Renal cortex interstitium (tissue), 11 donors: ENCODE measurements around the gene GIPC1. TPM values are rescaled to one million over a fixed set of nuclear protein-coding genes. Genes with fewer than 3 reads are reported as not detected.
"Not testable (repeated sequence)": the region's sequence is repeated elsewhere in the genome, so short reads cannot be mapped to it uniquely, and the experiment has no call there.

Source experiments
- DNase-seq, 11 donors: peaks; one replicate each; pipeline ENCODE4 v3.0.0-alpha.2; 2013; ENCODE audit warnings: low read depth in 9 of 11, low spot score in 4 of 11; ENCODE audit errors: extremely low read depth in 1 of 11
- polyA plus RNA-seq, 3 donors: library from polyadenylated mRNA; unstranded; fragments of 120-200 nt; gene quantifications; one replicate each; pipeline ENCODE4 v1.2.1, GENCODE V29; 2013; ENCODE audit not compliant: insufficient read length in 3 of 3

The GIPC1 gene
- polyA plus RNA-seq, 3 donors, result 56.0 to 87.9 (median 85.0) TPM

DNA sequence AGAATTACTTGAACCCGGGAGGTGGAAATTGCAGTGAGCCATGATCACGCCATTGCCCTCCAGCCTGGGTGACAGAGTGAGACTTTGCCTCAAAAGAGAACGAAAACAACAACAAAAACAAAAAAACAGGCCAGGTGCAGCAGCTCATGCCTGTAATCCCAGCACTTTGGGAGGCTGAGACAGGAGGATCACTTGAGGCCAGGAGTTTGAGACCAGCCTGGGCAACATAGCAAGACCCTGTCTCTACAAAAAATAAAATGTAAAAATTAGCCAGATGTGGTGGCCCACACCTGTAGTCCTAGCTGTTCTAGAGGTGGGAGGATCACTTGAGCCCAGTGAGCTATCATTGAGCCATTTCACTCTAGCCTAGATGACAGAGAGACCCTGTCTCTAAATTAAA, 43.6 kb downstream of the GIPC1 start:
- DNase-seq, result not testable (repeated sequence)

DNA sequence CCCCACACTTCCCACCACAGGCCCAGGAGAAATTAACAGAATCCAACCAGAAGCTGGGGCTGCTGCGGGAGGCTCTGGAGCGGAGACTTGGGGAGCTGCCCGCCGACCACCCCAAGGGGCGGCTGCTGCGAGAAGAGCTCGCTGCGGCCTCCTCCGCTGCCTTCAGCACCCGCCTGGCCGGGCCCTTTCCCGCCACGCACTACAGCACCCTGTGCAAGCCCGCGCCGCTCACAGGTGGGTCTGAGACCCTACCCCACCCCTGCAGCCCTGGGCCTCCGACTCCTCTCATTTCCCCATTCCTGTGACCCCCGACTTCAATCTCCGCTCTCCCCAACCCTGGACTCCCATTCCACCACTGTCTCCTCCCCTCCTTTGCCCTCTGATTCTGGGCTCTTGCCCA, 45.1 kb downstream of the GIPC1 start:
- no peak for DNase-seq

DNA sequence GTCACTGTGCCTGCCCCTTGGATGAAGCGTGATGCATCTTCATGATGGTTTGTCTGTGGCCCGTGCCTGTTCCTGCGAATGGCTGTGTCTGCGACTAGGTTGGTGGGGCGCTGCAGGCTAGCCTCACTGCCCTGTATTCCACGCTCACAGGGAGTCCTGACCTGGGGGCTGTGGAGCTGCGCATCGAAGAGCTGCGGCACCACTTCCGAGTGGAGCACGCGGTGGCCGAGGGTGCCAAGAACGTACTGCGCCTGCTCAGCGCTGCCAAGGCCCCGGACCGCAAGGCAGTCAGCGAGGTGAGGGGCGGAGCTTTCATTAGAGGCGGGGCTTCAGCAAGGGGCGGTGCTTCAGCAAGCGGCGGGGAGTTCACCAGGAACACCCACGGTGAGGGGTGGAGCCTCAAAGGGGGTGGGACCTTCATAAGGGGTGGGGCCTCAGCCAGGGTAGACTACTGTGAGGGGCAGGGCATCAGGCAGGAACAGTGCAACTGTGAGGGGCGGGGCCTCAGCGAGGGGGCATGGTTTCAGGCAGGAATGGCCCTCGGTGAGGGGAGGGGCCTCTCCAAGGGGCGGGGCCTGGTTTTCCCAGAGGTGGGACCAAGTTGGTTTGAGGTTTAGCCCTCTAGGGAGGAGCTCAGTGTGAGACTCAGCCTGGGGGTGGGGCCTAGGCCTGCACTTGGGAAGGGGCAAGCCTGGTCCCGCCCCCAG, 45.6 kb downstream of the GIPC1 start:
- DNase-seq, result no peak

DNA sequence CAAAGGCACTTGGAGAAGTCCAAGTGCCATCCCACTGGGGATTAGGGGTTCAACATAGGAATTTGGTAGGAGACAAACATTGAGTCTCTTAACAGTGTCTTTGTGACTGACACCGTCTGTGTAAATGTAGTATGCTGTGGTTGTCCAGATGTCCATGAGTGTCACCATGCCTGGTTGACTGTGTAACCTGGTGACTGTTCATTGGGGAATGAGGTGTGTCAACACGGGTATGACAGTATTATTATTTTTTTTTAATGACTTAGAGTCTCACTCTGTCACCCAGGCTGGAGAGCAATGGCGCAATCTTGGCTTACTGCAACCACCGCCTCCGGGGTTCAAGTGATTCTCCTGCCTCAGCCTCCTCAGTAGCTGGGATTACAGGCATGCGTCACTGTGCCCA, 46.6 kb downstream of the GIPC1 start:
- DNase-seq, result no peak

DNA sequence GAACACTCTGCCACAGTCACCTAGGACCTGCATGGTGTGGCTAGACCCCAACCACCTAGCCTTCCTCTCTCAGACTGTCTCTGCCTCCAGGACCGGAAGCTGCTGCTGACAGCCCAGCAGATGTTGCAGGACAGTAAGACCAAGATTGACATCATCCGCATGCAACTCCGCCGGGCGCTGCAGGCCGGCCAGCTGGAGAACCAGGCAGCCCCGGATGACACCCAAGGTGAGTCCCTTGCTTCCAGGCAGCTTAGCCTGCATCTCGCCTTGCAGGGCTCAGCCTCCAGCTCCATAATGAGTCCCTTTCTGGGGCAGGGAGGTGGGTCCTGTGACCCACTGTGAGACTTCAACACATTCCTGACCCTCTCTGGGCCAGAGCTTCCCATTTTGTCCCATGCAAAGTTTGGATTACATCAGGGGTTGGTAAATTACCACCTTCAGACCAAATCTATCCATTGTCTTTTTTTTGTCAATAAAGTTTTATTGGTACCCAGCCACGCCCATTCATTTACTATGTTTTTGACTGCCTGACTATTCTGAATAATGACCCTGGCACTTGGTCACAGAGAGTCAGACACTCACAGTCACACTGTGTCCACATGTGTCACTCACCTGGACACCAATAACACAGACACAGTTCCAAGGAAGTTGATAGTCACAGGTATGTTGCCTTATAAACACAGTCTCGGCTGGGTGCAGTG, 49.4 kb downstream of the GIPC1 start:
- DNase-seq, result no peak

DNA sequence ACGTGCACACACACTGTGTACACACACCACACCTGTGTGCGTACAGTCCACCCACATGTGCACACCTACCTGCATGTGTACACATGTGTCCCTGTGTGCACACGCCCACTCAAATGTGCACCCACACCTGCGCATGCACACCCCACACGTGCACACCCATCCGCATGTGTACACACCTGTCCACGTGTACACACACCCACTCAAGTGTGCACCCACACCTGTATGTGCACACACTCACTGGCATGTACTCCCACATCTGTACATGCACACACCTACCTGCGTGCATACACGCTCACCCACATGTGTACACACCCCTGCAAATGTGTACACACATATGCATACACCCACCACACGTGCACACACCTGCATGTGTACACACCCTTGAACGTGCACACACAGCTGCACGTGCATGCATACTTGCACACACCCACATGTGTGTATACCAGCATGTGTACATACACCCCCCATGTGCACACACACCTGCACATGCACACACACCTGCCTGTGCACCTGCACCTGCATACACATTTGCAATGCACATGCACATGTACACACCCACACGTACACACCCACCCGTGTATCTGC, 52.2 kb downstream of the GIPC1 start:
- no peak for DNase-seq

DNA sequence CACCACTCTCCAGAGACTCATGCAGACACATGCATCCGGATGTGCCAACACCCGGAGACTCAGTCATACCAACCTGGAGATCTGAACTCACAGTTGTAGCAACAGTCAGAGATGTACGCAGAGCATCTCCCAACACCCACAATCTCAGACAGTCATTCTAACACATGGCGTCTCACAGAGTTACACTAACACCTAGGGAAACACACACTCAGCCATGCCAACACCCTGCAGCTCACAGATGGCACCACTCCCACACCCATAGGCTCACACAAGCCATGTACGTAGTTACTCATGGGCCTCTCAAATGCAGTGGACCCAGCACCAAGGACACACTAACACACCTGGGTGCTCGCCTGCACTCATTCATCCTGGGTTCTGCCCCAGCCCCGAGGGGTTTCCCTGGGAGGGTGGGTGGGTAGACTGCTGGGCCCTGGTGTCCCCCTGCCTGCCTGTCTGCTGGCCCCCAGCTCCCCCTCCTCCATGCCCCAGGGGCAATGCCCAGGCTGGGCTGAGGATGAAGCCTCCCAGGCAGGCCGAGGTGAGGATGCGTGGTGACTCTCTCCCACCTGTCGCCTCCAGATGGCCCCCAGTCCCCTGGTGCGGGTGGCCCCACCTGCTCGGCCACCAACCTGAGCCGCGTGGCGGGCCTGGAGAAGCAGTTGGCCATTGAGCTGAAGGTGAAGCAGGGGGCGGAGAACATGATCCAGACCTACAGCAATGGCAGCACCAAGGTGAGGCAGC, 52.9 kb downstream of the GIPC1 start:
- no peak for DNase-seq

DNA sequence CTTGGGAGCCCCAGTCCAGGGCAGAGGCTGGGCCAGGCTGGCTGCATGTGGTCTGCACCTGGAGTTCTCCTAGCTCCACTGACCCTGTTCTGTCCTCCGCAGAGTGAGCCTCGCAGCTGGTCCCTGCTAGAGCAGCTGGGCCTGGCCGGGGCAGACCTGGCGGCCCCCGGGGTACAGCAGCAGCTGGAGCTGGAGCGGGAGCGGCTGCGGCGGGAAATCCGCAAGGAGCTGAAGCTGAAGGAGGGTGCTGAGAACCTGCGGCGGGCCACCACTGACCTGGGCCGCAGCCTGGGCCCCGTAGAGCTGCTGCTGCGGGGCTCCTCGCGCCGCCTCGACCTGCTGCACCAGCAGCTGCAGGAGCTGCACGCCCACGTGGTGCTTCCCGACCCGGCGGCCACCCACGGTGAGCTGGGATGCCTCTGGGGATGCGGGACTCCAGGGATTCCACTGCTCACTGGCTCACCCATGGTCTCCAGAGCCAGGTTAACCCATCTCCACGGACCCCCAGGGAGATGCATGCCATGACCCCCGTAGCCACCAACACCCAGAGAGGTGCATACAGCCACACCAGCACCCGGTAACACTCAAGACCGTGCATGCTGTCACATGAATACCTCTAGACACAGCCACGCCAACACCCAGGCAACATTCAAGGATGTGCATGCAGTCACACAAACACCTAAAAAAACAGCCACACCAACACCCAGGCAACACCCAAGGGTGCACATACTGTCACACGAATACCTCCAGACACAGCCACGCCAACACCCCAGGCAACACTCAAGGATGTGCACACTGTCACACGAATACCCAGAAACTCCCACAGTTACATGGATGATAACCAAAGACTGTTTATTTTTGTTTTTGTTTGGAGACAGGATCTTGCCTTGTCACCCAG, 54.6 kb downstream of the GIPC1 start:
- no peak for DNase-seq

DNA sequence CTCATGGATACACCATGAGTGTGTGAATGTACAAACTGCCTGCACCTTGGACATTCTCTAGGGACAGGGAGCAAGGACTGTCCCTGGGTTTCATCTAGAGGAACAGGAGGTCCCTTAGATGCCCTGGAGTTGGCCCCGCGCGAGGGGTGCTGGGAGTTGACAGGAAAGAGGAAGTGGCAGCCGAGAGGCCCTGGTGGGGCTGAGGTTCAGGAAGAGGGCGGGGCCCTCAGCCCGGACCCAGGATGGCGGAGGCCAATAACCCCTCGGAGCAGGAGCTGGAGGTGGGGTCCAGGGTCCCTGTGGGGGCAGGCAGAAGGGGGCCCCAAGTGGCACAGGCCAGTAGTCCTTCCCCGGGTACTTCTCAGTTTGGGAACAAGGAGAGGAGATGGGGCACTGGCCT, 55.9 kb downstream of the GIPC1 start:
- no peak for DNase-seq

DNA sequence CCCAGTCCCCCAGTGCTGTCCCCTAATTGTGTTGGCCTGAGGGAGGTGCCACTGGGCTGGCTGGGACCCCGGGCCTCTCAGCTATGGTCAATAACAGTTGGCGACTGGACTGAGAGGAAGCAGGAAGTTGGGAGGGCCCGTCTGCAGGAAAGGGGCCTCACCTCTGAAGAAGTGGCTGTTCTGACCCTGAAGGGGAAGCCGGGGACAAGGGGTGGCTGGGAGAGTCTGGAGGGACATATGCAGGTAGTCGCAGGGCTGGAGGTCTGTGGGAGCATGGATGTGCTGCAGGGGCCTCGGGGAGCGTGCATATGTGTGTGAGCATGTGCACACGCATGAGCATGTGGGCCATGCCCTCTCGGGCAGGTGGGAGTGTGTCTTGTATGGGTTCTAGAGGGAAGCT, 56.9 kb downstream of the GIPC1 start:
- DNase-seq, result no peak

DNA sequence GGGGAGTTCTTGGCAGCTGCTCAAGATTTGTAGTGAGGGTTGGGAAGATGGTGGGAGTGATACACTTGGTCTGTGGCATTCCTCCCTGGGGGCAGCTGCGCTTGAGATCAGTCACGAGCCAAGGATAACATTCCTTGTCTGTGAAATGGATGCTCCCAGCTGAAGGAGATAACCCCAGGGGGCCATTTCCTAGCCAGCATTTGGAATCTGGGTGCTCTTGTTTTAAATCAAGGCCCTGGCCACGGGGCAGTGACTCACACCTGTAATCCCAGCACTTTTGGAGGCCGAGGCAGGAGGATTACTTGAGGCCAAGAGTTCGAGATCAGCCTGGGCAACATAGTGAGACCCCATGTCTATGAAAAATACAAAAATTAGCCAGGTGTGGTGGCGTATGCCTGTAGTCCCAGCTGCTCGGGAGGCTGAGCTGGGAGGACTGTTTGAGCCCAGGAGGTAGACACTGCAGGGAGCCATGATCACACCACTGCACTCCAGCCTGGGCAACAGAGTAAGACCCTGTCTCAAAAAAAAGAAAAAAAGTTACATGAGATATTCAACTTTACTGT, 58.3 kb downstream of the GIPC1 start:
- no peak for DNase-seq

DNA sequence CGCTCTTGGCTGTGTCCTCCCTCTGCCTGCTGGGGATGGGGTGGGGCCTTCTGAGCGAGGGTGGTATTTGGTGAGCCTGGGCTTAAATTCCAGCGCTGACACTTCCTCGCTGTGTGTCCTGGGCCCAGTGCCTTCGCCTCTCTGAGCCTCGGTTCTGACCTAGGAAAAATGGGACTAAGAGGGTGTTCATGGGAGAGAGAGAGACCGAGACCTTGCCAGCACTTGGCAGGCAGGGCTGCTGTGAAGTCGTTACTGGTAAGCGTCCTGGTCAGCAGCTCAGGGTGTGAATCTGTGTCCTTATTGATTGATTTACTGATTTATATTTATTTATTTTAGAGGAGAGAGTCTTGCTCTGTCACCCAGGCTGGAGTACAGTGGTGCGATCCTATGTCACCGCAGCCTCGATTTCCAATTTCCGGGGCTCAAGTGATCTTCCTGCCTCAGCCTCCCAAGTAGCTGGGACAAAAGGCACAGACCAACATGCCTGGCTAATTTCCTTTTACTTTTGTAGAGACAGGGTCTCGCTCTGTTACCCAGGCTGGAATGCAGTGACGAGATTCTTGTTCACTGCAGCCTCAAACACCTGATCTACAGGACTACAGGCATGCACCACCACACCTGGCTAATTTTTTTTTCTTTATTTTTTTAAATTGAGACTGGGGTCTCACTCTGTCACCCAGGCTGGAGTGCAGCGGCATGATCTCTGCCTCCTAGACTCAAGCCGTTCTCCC, 60.4 kb downstream of the GIPC1 start:
- DNase-seq, result no peak

DNA sequence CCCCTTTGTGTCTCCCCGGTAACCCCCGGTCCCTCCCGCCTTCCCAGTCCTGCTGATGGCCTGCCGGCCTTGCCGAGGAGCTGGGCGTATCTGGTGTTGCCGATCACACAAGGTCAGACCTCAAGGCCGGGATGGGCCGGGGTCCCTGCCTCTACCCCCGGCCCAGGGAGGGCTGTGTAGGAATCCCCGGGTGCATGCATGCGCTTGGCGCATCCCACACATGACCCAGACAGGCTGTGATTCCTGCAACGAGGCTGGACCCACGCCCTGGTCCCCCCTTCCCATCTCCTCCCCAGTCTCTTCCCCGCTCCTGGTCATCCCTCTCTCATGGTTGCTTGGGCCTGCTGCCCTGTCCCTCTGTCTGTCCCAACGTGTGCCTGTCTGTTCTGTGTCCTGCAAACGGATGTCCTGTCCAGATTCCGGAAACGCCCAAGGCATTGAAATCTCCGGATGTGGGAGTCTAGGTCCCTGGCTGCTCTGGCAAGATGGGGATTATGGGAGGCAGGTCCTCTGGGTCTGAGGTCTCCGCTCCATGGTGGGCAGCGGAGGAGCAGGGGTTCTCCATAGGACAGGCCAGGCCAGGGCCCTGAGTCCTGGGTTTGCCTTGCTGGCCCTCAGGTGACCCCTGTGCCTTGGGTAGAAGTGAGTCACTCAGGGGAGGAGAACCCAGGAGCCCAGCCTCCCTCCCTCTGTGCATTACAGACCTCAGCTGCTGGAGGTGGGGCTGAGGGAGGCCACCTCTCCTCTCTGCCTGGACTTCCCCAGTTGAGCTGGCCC, 61.2 kb downstream of the GIPC1 start:
- peak in 1 of 11 donors; percentile 9 for DNase-seq

DNA sequence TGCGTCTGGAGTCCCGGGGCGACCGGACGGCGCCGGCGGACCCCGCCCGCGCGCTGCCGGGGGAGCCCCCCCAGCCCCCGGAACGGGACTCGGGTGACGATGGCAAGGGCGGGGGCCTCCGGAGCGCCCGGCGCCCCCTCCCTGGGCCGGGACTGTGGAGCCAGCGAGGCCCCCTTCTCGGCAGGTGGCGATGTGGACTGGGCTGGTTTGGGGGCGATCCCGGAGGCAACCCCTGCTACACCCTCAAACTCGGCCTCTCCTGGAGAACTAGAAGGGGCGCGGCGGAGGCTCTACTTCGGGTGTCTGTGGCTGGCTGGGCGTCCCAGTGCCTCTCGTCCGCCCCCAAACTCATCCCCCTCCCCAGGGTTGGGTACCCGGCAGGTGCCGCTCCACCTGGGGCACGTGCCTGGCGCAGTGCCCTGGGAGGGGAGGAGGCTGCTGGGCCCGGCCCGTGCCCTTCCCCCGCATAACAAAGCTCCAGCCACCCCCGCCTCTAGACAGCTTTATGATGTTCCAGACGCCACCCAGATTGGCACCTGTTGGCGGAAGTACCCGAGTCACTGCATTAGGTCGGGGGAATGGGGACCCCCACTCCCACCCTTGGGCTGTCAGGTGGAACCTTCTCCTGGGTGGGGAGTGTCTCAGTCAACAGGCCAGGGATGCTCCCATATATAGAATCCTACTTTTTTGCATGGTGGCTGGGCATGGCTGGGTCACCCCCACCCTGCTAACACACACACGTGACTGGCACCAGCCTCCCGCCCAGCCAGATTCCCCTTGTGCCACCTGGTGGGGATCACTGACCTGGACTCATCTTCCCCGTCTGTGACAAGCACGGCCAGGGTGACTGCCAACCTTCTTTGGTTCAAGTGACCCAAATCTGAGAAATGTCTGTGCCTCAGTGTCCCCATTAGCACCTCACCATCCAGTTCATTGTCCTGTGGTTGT, 62.1 kb downstream of the GIPC1 start:
- peak in 1 of 11 donors; percentile 17 for DNase-seq

DNA sequence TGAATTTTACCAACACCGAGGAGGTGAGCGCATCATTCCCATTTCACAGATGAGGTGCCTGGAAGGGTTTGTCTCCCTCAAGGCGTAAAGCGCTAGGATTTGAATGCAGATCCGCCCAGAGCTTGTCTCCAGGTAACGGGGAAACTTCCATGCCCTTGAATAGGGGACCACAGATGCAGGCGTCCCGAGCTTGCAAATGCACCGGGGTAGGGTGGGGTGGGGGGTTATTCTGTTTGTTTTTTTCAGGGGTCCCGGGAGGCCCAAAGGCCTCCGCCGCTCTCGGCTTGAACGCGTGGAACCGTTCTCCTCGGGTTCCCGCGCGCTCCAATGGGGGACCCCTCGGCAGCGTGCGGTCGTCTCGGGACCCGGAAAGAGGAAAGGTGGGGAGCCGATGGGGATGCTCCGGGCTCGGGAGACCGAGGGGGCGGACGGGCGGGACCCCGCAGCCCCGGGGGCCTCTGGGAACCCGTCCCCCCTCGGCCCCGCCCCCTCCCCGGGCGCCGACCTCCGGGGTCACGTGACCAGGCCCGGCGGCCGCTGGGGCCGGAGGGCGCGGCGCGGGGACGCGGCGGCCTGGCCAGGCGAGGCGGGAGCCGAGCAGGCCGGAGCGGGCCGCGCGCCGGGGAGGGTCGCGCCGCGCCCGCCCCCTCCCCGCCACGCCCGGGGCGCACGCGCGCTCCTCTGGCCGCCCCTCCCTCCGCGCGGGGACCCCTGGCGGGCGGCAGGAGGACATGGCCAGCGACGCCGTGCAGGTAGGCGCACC, 63.0 kb downstream of the GIPC1 start, which contains the start of gene PKN1:
PKN1 (plus strand) TSS at position 516 of the 763 bp plus-strand sequence; CDS start at position 732, 216 bp downstream.
- DNase-seq, result peak in 2 of 11 donors; percentile 5 to 56
